AG09319 (cell line): ENCODE measurements around the gene CMBL.
A peak's percentile ranks its signal among the peaks of the same experiment; 100 is the strongest.

Source experiments
- DNase-seq: peaks from one replicate; pipeline ENCODE4 v3.0.0-alpha.2; 2010; ENCODE audit warnings: low read depth; ENCODE audit errors: extremely low read depth
- CTCF ChIP-seq: IDR thresholded peaks from 2 replicates; pipeline ENCODE4 v1.5.1; 2011; ENCODE audit warnings: low read depth, mild to moderate bottlenecking, inconsistent platforms, low read length, moderate library complexity

Gene CMBL

GRCh38 chr5:10265245-10266109 is 42.2 kb downstream of the CMBL start:
- no peak for TF ChIP-seq CTCF

GRCh38 chr5:10264604-10265003 is 43.1 kb downstream of the CMBL start:
- no peak for TF ChIP-seq CTCF
- peak; percentile 22 for DNase-seq

More at GRCh38 chr5:10265245-10266109, 42.2 kb downstream of the CMBL start:
- DNase-seq = no peak

- TF ChIP-seq CTCF = no peak
- no peak for DNase-seq
Measured at GRCh38 chr5:10262995-10263394, 44.7 kb downstream of the CMBL start.

- no peak for DNase-seq
- no peak for TF ChIP-seq CTCF
Measured at GRCh38 chr5:10262121-10262774, 45.5 kb downstream of the CMBL start.

GRCh38 chr5:10261065-10261464 is 46.6 kb downstream of the CMBL start:
- no peak for DNase-seq
- TF ChIP-seq CTCF = no peak

- no peak for DNase-seq
- TF ChIP-seq CTCF = no peak
Measured at GRCh38 chr5:10259899-10260298, 47.8 kb downstream of the CMBL start.

- no peak for DNase-seq
- TF ChIP-seq CTCF = no peak
Measured at GRCh38 chr5:10257870-10258269, 49.8 kb downstream of the CMBL start.
